Dermis microvascular lymphatic vessel endothelial cell (primary cell): ENCODE results near the gene P4HA3. TPM values are rescaled to one million over a fixed set of nuclear protein-coding genes. Genes with fewer than 3 reads are reported as not detected.

ENCODE experiments used
- DNase-seq, 2 donors: peaks; one replicate each; pipeline versions ENCODE4 v3.0.0 to v3.0.0-alpha.2; 2010; ENCODE audit warnings: low read depth in 2 of 2
- total RNA-seq: library from RNA; depleted of rRNA; stranded (reverse); fragments of >200 nt; gene quantifications from 2 replicates; pipeline ENCODE4 v1.2.1, GENCODE V29; 2014

The P4HA3 gene
- total RNA-seq, 1 donor from 2014 or later, result 48.3 TPM

- no peak for DNase-seq
Measured at GRCh38 chr11:74267014-74267413, 44.4 kb downstream of the P4HA3 start.

GRCh38 chr11:74265256-74265655, 46.2 kb downstream of the P4HA3 start:
- no peak for DNase-seq

- DNase-seq, result no peak
Measured at GRCh38 chr11:74262725-74263124, 48.7 kb downstream of the P4HA3 start.

- peak in 1 of 2 donors; percentile 52 for DNase-seq
Measured at GRCh38 chr11:74257959-74258553, 53.4 kb downstream of the P4HA3 start.

GRCh38 chr11:74256378-74257133, 54.9 kb downstream of the P4HA3 start:
- no peak for DNase-seq

GRCh38 chr11:74255741-74256375, 55.6 kb downstream of the P4HA3 start:
- peak; percentile 60 to 72 for DNase-seq

GRCh38 chr11:74253361-74253760, 58.1 kb downstream of the P4HA3 start:
- peak; percentile 44 to 69 for DNase-seq

- DNase-seq, result no peak
Measured at GRCh38 chr11:74249496-74249895, 61.9 kb downstream of the P4HA3 start.

GRCh38 chr11:74248469-74248868, 63.0 kb downstream of the P4HA3 start:
- no peak for DNase-seq

- DNase-seq, result no peak
Measured at GRCh38 chr11:74238243-74238642, 73.2 kb downstream of the P4HA3 start.

- DNase-seq, result no peak
Measured at GRCh38 chr11:74237541-74237940, 73.9 kb downstream of the P4HA3 start.

GRCh38 chr11:74235121-74235520, 76.3 kb downstream of the P4HA3 start:
- DNase-seq, result no peak

GRCh38 chr11:74233683-74234082, 77.8 kb downstream of the P4HA3 start:
- no peak for DNase-seq

GRCh38 chr11:74232311-74232950, 79.0 kb downstream of the P4HA3 start:
- no peak for DNase-seq

- DNase-seq, result no peak
Measured at GRCh38 chr11:74226907-74227306, 84.5 kb downstream of the P4HA3 start.

GRCh38 chr11:74225565-74225964, 85.9 kb downstream of the P4HA3 start:
- DNase-seq, result no peak

GRCh38 chr11:74221816-74222215, 89.6 kb downstream of the P4HA3 start:
- DNase-seq, result no peak

- no peak for DNase-seq
Measured at GRCh38 chr11:74220376-74220775, 91.1 kb downstream of the P4HA3 start.
